Activated T-cell treated with anti-CD3 and anti-CD28 coated beads for 24 hours (primary cell): ENCODE data around the gene PHLDB2.

Experiments used
- DNase-seq: peaks from one replicate; pipeline ENCODE4 v3.0.0-alpha.2; 2020; ENCODE audit warnings: low read depth

Gene PHLDB2

DNA sequence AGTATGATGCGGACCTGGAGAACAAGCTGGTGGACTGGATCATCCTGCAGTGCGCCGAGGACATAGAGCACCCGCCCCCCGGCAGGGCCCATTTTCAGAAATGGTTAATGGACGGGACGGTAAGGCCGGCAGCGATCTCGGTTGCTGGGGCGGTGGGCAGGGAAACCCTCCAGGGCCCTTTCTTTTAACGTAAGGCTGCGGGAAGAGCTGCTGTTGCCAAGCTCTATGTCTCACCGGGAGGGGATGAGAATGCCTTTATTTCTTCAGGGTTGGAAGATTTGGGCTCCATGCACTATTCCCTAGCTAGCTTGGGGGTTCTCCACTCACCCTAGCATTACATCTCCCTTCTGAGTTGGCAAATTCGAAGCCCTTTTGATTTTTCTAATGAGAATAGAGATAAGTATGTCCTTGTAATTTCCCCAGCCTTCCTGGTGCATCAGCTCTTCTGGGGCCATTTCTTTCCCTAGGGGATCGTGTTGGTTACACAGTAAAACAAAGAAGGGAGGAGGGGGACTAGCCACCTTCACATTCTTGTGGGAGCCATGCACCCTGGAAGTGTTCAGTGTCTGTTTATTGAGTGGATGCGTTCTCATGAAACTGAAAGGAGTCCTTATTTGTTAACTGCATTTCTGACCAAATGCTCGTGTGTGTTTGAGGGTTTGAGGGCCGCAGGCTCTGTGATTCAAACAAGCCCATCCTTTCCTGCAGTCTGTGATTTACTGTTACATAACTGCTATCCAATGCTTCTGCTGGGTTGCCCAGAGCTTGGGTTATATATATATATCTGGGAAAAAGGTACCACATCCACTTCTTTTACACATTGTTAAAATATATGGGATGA, 140.6 kb downstream of the PHLDB2 start:
- no peak for DNase-seq

DNA sequence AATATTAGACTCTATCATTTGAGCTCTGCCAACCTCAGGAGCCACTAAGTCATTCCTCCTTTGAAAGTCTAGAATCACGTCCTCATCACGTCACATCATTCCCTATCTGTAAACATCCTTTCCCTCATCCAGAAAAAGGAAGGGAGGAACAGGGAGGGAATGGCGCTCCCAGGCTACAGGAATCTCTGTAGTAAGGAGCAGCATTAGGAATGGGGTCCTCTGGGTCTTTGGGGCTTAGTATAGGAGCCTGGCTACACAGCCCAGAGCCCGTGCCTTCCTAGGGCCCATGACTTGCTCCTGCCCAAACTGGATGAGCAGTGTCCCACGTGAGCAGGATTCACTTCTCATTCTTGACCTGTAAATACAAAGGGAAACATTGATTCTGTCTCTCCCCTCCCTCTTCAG, 141.3 kb downstream of the PHLDB2 start:
- DNase-seq, result no peak

GRCh38 chr3:112000966-112001365, 141.9 kb downstream of the PHLDB2 start:
- DNase-seq, result no peak

- DNase-seq, result no peak
Observed at GRCh38 chr3:112001526-112001925, 142.5 kb downstream of the PHLDB2 start.

DNA sequence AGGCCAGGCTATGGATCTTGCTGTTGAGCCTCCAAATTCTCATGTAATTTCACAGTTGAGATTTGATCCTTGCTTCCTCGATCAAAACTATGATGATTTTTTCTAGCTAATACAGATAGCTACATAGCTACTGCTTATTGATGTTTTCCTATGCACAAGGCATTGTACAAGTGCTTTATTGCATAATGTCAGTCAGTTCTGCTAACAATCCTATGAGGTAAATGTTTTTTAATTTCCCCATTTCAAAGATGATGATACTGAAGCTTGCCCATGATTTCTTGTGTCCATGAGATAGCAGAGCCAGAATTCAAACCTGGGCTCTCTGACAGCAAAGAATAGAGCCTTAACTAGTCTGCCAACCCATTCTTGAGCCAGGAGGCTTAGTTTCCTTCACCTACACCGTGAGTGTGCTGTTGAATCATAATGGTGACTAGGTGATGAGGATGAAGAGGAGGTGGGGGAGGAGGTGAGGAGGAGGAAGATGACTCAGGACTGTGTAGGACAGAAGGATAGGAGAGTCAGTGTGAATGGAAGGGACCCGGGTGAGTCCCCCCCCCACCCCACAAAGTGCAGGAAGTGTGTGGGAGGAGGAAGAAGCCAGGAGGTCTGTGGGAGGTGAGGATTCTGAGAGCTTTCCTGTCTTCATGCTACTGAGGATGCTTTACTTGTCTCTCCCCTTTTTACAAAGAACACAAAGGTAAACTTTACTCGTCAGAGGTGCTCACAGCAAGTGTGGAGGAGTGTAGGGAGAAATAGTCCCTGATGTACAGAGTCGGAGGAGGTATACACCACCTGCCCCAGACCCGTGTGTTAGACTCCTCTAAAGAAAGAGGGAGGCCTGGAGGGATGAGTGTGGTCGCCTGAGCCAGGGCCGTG, 143.3 kb downstream of the PHLDB2 start:
- peak; percentile 50 for DNase-seq

- no peak for DNase-seq
Observed at GRCh38 chr3:112003321-112004080, 144.4 kb downstream of the PHLDB2 start.

DNA sequence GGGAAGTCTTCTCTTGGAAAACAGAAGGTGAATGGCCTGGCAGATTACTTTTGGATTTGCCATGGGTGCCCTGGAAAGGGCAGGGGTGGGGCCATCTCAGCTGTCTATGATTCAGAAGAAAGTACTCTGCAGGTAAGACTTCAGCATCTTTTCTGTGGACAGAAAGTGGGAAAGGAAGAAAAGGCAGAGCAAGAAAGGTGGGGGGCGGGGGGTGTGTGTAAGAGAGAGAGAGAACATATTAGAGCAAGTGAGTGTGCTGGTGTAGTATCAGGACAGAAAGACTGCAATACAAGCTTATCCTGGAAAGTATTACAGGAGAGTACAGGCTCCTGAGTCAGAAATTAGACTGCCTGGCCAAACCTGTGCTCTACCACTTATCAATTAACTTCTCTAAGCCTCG, 145.1 kb downstream of the PHLDB2 start:
- DNase-seq, result no peak

DNA sequence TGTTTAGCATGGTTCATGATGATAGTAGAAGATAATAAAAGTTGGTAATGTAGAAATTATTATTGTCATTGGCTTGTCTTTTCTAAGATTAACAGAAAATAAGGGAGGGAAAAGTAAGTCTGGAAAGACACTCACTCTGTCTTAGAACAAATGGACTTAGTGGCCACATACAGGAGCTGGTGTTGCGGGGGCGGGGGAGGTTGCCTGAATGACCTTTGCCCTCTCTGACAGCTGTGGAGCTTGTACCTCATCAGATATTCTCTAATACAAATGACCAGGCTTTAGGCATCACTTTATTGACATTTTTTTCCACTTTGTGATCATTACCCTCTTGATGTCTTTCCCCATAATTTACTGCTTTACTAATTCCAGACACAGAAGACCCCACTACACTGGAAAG, 145.6 kb downstream of the PHLDB2 start:
- DNase-seq, result no peak

DNA sequence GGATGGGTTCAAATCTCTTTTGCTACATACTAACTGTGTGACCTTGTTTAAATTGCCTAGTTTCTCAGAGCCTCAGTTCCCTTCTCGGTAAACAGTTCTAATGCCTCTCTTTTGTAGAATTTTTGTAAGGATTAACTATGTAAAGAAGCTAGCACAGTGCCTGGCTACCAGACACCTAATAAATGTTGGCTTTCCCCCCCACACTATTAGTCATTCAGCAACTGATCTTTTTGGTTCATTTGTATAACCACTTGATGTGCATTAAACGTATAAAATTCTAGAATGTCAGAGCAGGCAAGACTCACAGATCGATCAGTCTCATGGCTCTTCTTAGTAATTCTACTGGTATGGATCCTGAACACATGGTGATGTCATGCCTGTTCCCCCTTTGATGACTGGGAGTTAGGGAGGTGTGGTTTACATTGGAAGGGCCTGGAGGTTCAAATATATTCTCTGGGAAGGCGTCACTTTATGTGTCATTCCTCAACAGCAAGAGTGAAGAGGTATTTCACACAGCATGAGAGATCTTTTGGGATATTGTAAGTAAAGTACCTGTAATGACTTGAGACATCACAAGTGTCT, 146.1 kb downstream of the PHLDB2 start:
- DNase-seq, result no peak

GRCh38 chr3:112007633-112008032, 148.6 kb downstream of the PHLDB2 start:
- DNase-seq, result no peak

- DNase-seq, result no peak
Observed at GRCh38 chr3:112009670-112010069, 150.6 kb downstream of the PHLDB2 start.

- no peak for DNase-seq
Observed at GRCh38 chr3:112010636-112011035, 151.6 kb downstream of the PHLDB2 start.

DNA sequence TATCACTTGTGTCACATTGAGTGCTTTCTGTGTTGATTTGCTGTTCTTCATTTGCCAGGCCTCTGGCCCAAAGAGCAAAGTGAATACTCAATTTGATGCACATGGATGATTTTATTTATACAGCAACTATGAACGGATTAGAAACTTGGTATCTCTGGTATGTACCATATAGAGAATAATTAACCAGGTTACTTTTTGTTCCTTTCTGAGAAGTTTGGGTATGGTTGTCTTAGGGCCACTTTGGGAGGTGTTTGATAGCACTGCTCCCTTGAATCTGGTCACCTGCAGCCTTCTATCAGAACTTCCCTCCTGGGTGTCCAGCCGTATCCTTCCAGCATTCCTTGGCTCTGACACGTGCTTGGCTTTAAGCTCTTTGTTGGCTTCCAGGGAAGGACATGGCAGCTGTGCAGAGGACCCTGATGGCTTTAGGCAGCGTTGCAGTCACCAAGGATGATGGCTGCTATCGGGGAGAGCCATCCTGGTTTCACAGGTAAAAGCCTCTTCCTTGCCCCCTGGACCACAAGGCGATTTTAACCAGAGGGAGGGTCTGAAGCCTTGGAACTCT, 152.4 kb downstream of the PHLDB2 start:
- DNase-seq, result no peak

DNA sequence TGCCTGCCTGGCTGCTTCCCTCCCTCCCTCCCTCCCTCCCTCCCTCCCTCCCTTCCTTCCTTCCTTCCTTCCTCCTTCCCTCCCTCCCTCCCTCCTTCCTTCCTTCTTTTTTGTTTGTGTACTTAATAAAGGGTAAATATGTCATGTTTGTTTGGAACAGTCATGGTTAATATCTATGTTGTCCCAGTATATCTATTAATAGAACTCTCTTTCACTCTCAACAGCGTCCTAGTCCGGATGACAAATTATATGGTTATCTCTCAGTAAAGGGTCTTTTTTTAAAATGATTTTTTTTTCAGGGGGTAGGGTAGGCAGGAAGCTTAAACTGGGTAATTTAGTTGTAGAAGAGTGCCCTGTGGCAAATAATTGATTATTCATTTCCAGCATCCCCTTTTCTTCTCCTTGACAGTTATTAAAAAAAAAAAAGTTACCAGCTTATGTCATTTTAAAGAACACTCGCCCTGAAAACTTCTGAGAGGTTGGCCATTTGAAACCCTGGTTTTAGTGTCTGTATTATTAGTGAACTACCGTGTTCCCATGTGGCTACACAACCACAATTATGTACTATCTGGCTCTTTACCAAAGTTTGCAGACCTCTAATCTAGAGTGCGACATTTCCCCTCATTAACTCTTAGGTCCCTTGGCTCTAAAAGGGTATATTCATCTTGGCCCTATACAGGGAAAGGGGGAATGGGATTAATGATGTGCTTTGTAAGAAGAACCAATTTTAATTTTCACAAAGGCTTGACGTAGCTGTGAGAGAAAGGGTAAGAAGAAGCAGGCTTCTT, 153.3 kb downstream of the PHLDB2 start:
- DNase-seq, result no peak

- peak; percentile 45 for DNase-seq
Observed at GRCh38 chr3:112013058-112013783, 154.2 kb downstream of the PHLDB2 start.

GRCh38 chr3:112013784-112014143, 154.7 kb downstream of the PHLDB2 start:
- DNase-seq, result no peak

DNA sequence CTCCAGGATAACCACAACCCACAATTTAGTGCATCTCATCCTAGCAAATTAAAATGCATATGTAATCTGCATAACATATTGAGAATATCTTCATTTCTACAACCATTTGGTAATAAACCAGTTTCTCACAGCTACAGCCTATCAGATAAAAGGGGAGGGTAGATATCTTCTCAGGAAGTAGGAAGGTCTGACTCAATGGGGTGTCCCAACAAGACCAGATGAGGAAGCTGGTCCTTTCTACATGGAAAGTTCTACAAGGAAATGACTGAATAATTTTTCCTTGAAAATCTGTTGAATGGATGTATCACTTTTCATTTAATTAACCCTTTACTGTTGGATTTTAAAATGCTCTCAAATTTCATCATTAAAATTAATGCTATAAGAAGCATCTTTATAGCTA, 158.0 kb downstream of the PHLDB2 start:
- DNase-seq, result no peak

- DNase-seq, result no peak
Observed at GRCh38 chr3:112018712-112019111, 159.6 kb downstream of the PHLDB2 start.

DNA sequence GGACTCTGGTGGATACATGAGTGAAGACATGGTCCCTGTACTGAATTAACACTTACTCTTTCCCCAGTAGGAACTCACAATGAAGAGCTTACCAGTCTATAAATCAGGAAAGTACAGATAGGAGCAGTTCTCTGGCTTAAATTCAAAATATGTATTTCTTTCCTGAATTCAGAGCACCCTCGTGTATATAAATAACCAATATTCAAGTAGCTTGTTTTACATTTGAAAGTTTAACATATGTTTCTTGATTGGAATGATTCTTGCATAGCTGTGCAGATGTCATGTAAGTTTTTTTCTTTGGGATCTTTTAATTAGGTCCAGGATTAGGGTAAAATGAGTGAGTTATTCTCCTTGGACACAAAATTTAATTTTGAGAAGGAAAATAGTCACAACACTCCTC, 160.7 kb downstream of the PHLDB2 start:
- DNase-seq, result no peak

DNA sequence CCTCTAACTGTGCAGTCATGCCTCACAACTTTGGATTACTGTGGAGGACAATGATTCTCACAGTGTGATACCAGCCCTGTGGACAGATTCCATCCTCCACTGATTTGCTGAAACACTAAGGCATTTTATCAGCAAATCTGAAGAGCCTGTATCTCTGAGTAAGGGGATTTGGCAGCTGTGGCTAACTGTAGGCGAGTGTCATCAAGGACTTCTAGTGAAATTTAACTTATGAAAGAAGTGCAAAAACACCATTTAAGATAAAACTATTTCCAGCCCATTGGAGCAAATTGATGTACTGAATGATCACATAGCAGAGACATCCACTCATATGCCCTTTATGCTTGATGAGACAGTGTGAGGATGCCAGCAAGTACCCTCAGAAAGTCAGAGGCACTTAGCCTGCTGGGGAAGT, 161.6 kb downstream of the PHLDB2 start:
- no peak for DNase-seq
